Measurements from ENCODE around the gene ADARB2. TPM values are rescaled to one million over a fixed set of nuclear protein-coding genes. Genes with fewer than 3 reads are reported as not detected.

The ADARB2 gene
- total and polyA plus RNA-seq, 2 experiments from 2014 or later = 0.13 to 0.48 TPM

DNA sequence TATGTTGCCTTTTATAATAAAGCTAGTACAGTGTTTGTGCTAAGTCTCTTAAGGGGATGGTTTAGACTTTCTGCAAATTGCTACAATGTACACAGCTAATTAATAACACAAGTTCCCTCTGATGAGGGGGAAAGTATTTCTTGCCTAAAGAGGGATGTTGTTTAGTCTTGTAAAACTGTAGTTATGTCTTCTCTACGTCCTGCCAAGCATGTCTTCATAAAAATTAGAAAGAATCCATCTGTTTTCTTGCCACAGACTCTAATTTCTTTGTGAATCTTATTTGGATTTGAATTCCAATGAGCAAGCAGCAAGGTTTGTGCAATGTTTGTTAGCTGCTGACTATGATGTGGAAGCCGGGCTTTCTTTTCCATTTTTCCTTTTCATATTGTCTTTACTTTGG lies 28.2 kb downstream of the ADARB2 start:
- H4K20me1 ChIP-seq (ENCODE audit: insufficient read depth, poor library complexity, severe bottlenecking) = no peaks in the 10 kb centered on the region
- no peak overlapping the region for H2AFZ ChIP-seq
- H3K9me3 ChIP-seq (ENCODE audit: low read depth) = no peaks in the 10 kb centered on the region
- H3K36me3 ChIP-seq (replicated peaks; ENCODE audit: insufficient read depth, low read depth) = no peaks in the 10 kb centered on the region
- no peak for DNase-seq (ENCODE audit: low spot score)
- no peak overlapping the region for H3K4me3 ChIP-seq
- no peak for TF ChIP-seq EZH2phosphoT487 (IDR thresholded peaks at IDR 0.05; ENCODE audit: low read depth, severe bottlenecking, unreplicated experiment)
- TF ChIP-seq EZH2 (IDR thresholded peaks at IDR 0.05; ENCODE audit: borderline replicate concordance) = no peak
- no peak for TF ChIP-seq CTCF (IDR thresholded peaks at IDR 0.05; ENCODE audit: poor library complexity)
- H3K27ac ChIP-seq = no peak overlapping the region
- no peaks in the 10 kb centered on the region for H3K79me2 ChIP-seq
- H3K27me3 ChIP-seq = peaks cover under 1% of the 10 kb centered on the region
- no peaks in the 10 kb centered on the region for H3K4me1 ChIP-seq (ENCODE audit: insufficient read depth)
- WGBS (ENCODE audit: low lambda C conversion rate, missing lambda C conversion rate) = 46% methylated on average over 2 of the region's 2 CpGs
- H3K4me2 ChIP-seq = no peak overlapping the region
- H3K9me2 ChIP-seq (replicated peaks; ENCODE audit: insufficient read depth) = no peaks in the 10 kb centered on the region

DNA sequence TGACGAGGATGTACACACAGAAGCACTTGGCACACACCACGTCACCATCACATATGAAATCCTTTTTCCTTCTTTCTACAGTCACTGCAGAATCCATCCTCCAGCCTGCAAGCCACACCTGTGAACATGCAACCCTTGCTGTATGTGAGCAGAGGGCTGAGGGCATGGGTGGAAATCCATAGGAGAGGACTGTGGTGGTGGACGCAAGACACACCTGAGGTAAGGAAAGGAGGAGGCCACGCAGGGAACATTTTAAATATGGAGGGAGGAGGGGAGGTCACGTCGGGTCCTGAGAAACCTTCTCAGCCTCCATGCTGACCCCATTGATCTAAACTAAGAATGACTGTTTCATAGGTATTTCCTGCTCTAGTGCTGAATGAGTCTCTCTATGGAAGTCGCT lies 28.6 kb downstream of the ADARB2 start:
- H3K9me2 ChIP-seq (replicated peaks; ENCODE audit: insufficient read depth) = no peaks in the 10 kb centered on the region
- WGBS (ENCODE audit: low lambda C conversion rate, missing lambda C conversion rate) = 81% methylated on average over 7 of the region's 7 CpGs
- no peaks in the 10 kb centered on the region for H3K4me1 ChIP-seq (ENCODE audit: insufficient read depth)
- no peak overlapping the region for H3K27ac ChIP-seq
- no peaks in the 10 kb centered on the region for H3K79me2 ChIP-seq
- no peak for TF ChIP-seq EZH2phosphoT487 (IDR thresholded peaks at IDR 0.05; ENCODE audit: low read depth, severe bottlenecking, unreplicated experiment)
- TF ChIP-seq CTCF (IDR thresholded peaks at IDR 0.05; ENCODE audit: poor library complexity) = no peak
- TF ChIP-seq EZH2 (IDR thresholded peaks at IDR 0.05; ENCODE audit: borderline replicate concordance) = no peak
- no peaks in the 10 kb centered on the region for H4K20me1 ChIP-seq (ENCODE audit: insufficient read depth, poor library complexity, severe bottlenecking)
- no peaks in the 10 kb centered on the region for H3K27me3 ChIP-seq
- no peak overlapping the region for H3K4me3 ChIP-seq
- no peaks in the 10 kb centered on the region for H3K9me3 ChIP-seq (ENCODE audit: low read depth)
- no peak for DNase-seq (ENCODE audit: low spot score)
- no peak overlapping the region for H2AFZ ChIP-seq
- H3K36me3 ChIP-seq (replicated peaks; ENCODE audit: insufficient read depth, low read depth) = no peaks in the 10 kb centered on the region
- no peak overlapping the region for H3K4me2 ChIP-seq

DNA sequence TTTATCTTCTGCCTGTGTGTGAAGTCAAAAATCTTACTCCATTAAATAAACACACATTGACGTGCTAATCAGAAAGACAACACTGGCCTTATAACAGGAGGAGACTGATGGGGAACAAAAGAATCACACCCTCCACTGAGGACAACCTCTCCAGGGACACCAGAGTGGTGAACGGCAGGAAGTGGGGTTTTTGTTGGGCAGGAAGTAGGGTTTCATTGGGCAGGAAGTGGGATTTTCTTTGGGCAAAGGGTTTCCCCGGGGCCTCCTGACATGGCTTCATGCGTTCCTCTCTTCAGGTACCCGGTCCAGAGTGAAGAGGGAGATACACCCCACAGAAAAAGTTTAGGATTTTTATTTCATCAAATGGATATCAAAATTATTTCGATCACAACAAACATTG lies 30.6 kb downstream of the ADARB2 start:
- TF ChIP-seq CTCF (IDR thresholded peaks at IDR 0.05; ENCODE audit: poor library complexity) (no peak), EZH2 (IDR thresholded peaks at IDR 0.05; ENCODE audit: borderline replicate concordance) (no peak), EZH2phosphoT487 (IDR thresholded peaks at IDR 0.05; ENCODE audit: low read depth, severe bottlenecking, unreplicated experiment) (no peak)
- DNase-seq (ENCODE audit: low spot score) = no peak
- H3K4me3 ChIP-seq = no peak overlapping the region

DNA sequence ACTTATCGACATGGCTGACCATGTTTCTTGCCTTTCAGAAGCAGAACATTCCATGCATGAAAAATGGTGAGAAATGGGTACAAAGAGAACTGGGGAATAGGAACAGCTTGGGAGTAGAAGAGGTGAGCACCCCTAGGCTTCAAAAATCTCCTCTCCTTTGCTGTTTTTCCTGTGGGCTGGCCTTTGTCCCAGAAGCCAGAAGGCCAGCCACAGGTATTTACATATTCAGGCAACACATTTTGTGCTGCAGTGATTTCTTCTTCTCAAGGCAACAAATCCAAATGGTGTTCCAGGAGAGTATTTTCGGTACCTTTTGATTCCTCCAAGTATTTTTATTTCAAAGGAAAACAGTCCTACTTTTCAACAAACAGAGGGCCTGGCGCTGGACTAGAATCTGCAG lies 31.1 kb downstream of the ADARB2 start:
- H4K20me1 ChIP-seq (ENCODE audit: insufficient read depth, poor library complexity, severe bottlenecking) = no peaks in the 10 kb centered on the region
- H3K9me2 ChIP-seq (replicated peaks; ENCODE audit: insufficient read depth) = no peaks in the 10 kb centered on the region
- H3K9me3 ChIP-seq (ENCODE audit: low read depth) = no peaks in the 10 kb centered on the region
- H3K27me3 ChIP-seq = no peaks in the 10 kb centered on the region
- DNase-seq (ENCODE audit: low spot score) = no peak
- no peak overlapping the region for H2AFZ ChIP-seq
- no peak overlapping the region for H3K4me3 ChIP-seq
- H3K27ac ChIP-seq = no peak overlapping the region
- no peaks in the 10 kb centered on the region for H3K4me1 ChIP-seq (ENCODE audit: insufficient read depth)
- H3K36me3 ChIP-seq (replicated peaks; ENCODE audit: insufficient read depth, low read depth) = no peaks in the 10 kb centered on the region
- TF ChIP-seq EZH2phosphoT487 (IDR thresholded peaks at IDR 0.05; ENCODE audit: low read depth, severe bottlenecking, unreplicated experiment) (no peak), CTCF (IDR thresholded peaks at IDR 0.05; ENCODE audit: poor library complexity) (no peak), EZH2 (IDR thresholded peaks at IDR 0.05; ENCODE audit: borderline replicate concordance) (no peak)
- no peaks in the 10 kb centered on the region for H3K79me2 ChIP-seq
- H3K4me2 ChIP-seq = no peak overlapping the region
- WGBS (ENCODE audit: low lambda C conversion rate, missing lambda C conversion rate) = 96% methylated on average over 3 of the region's 3 CpGs

More for the DNA sequence above, 30.6 kb downstream of the ADARB2 start:
- Histone ChIP-seq H3K9me3 (ENCODE audit: low read depth) (no peaks in the 10 kb centered on the region), H3K4me2 (no peak overlapping the region), H3K4me1 (ENCODE audit: insufficient read depth) (no peaks in the 10 kb centered on the region), H3K79me2 (no peaks in the 10 kb centered on the region), H3K27ac (no peak overlapping the region), H3K9me2 (replicated peaks; ENCODE audit: insufficient read depth) (no peaks in the 10 kb centered on the region), H3K36me3 (replicated peaks; ENCODE audit: insufficient read depth, low read depth) (no peaks in the 10 kb centered on the region), H4K20me1 (ENCODE audit: insufficient read depth, poor library complexity, severe bottlenecking) (no peaks in the 10 kb centered on the region), H2AFZ (no peak overlapping the region), H3K27me3 (no peaks in the 10 kb centered on the region)
- WGBS (ENCODE audit: low lambda C conversion rate, missing lambda C conversion rate) = 55% methylated on average over 5 of the region's 6 CpGs

All from hepatocyte (in vitro differentiated cells).